Hematopoietic multipotent progenitor cell treated with erythropoietin and hydrocortisone succinate and interleukin-3 and kit ligand, for 4 days (in vitro differentiated cells): ENCODE data around the gene EXOC2.

Experiments
- DNase-seq: peaks from one replicate; pipeline ENCODE4 v3.0.0-alpha.2; 2015

Gene EXOC2, protein sequence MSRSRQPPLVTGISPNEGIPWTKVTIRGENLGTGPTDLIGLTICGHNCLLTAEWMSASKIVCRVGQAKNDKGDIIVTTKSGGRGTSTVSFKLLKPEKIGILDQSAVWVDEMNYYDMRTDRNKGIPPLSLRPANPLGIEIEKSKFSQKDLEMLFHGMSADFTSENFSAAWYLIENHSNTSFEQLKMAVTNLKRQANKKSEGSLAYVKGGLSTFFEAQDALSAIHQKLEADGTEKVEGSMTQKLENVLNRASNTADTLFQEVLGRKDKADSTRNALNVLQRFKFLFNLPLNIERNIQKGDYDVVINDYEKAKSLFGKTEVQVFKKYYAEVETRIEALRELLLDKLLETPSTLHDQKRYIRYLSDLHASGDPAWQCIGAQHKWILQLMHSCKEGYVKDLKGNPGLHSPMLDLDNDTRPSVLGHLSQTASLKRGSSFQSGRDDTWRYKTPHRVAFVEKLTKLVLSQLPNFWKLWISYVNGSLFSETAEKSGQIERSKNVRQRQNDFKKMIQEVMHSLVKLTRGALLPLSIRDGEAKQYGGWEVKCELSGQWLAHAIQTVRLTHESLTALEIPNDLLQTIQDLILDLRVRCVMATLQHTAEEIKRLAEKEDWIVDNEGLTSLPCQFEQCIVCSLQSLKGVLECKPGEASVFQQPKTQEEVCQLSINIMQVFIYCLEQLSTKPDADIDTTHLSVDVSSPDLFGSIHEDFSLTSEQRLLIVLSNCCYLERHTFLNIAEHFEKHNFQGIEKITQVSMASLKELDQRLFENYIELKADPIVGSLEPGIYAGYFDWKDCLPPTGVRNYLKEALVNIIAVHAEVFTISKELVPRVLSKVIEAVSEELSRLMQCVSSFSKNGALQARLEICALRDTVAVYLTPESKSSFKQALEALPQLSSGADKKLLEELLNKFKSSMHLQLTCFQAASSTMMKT

DNA sequence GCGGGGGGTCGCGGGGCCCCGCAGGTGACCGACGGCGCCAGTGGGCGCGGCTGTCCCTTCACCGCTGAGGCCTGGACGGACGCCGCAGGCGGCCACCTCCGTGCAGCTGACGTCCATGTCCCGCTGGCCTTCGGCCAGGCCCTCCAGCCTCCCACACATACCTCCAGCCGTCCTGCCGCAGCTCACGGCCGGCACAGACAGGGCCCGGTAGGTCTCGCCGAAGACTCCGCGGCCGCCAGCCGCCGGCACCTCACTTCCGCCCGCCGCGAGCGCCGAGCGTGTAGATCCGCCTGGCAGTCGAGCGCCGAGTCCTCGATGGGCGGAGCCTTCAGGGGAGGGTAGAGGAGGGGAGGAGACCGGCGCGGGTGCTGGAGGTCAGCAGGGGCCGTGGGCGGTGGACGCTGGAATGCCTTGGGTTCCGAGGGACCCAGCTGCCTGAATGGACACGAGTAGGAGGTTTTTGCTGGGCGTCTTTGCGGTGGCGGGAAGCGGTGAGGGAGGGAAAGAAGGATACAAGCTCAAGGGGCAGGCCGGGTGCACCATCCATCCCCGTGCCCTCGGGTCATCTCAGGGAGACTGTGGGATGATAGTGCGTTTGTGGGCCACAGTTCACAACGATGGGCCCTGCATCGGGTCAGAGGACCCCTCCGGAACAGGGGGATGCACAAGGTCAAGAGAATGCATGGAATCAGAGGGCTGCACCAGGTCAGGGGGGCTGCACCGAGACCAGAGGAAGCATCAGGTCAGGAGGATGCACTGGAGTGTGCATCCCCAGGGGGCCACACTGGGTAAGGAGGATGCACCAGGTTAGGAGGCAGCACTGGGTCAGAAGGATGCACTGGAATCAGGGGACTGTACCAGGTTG, at the start of gene EXOC2:
Gene EXOC2 (minus strand): TSS at position 282 of the 865 bp plus-strand sequence. CDS start 55,321 bp downstream, outside the sequence.
- DNase-seq: peak; percentile 92

DNA sequence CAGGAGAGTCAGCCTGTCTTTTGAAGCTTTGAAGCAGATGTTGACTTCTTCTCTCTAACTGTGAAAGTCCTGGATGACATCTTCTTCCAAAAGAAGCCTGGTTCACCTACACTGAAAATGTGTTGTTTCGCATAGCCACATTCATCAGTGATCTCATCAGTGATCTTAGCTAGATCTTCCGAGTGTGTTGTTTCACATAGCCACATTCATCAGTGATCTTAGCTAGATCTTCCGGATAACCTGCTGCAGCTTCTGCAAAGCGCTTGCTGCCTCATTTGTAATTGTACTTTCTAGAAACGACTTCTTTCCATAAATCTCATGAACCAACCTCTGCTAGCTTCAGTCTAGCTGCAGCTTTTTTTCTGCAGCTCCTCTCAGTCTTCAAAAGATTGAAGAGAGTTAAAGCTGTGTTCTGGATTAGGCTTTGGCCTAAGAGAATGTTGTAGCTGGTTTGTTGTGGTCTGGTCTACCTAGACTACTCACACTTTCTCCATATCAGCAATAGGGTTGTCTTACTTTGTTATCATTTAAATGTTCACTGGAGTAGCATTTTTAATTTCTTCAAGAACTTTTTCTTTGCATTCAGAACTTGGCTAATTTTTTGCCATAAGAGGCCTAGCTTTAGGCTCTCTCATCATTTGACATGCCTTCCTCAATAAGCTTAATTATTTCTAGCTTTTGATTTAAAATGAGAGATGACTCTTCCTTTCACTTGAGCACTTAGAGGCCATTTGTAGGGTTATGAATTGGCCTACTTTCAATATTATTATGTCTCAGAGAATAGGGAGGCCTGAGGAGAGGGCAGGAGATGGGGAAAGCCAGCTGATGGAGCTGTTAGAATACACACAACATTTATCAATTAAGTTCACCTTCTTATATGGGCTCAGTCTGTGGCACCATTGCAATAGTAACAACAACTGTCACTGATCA, 48.7 kb upstream of the EXOC2 start:
- no peak for DNase-seq

DNA sequence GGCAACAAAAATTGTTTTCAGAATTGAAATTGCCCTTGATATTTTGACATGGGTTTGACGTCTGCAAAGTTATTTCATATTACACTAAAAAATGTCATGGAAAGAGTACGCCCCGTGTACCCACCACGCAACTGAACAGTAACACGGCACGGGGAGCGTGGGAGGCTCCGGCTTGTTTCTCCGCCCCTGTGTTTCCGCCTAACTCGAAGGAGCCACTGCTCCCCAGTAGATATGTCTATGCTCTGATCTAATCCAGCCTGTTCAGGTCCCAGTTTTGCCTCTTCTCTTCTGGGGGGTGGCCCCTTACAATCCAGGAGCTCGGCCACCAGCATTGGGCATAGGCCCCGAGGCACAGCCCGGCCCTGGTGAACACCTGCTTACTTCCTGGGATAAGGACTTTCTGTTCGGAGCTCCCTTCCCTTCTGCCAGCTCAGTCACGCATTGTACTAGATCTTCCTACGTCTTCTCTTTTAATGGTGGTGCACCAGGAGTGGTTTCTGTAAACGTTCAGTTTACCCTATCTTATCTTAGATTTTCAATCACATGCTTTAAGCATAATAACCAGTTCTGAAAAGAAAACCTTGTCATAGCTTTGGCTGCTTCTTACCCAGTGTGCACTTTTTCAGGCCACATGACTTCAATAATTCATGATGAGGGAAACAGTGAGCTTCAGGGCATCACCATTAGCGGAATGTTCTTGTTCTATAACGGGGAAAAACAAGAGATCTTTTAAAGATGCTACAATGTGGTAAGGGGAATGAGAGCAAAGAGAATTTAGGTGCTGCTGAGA, 43.9 kb upstream of the EXOC2 start:
- peak; percentile 17 for DNase-seq

DNA sequence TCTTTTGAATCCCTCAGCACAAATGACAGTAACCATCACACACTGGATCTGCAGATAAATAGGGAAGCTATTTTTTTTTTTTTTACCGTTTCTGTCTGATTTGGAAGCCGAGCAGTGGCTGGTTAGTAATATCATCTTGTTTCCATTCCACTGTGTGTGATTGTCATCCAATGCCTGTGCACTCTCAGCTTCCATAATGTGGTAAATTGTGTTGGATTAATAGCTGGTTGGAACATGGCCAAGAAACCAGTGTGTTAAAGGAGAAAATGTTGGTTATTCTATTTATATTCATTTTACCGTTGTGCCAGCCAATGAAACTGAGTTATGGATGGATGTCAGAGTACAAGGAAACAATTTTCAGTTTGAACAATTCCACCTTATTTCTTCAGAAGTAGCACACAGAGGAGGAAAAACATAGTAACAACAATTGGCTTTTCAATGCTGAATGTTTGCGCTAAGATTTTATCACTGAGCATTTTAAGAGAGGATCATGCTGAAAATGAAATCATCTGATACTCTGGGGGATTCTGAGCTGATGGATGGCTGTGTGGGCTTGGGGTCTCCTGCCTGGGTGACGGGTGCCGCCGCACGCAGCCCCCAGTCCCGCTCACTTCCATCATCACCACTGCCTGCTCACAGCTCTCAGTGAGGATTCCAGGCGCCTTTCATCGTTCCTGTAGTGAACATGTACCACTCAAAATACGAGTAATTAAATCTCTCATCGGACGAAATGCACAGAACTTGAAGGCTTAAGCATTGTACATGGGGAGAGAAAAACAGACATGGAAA, 40.7 kb upstream of the EXOC2 start:
- DNase-seq: no peak

DNA sequence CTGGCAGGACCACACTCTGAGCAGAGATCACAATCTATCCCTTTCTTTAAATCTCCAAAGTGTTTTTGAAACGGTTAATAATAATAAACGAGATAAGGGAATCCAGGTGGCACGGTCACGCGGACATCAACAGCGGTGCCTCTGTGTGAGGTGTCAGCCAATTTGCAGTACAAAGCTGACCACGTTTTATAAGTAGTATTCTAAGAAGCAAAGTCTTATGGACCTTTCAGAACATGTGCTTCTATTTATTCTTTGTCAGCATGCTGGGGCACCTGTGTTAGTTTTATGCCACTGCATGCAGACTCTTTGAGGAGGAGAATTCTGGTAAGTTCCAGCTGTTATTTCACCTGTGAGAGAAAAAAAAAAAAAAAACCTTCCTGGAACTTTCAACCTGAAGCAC, 39.0 kb upstream of the EXOC2 start:
- DNase-seq: no peak

DNA sequence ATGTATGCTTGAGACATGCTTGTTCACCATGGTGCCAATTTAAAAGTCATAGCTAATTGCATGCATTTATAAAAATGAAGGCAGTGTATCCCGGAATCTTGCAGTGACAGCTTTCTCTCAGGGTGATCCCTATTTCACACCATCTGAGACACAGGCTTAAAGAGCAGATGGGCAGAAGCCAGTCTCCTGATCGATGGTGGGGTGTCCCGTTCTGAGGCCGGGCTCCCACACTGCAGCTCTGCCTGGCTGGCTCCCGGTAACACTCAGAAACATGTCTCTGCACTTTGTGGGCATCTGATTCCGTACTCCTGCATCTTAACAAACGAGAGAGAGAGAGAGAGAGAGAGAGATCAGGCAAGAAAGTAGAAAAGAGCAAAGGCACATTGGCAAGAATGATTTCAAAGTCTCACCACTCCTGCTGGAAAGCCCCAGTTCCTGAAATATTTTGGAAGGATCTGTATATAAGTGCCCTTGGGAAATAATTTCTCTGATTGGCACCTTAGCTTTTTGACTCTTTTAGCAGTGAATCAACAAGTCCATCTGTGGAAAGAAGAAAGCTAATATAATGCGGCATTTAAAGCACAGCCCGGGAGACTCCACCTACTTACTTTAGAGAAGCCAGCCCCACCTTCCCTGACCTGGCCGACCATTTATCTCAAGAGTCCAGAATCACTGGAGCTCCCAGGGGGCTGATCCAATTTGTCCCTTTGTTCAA, 36.8 kb upstream of the EXOC2 start:
- no peak for DNase-seq

DNA sequence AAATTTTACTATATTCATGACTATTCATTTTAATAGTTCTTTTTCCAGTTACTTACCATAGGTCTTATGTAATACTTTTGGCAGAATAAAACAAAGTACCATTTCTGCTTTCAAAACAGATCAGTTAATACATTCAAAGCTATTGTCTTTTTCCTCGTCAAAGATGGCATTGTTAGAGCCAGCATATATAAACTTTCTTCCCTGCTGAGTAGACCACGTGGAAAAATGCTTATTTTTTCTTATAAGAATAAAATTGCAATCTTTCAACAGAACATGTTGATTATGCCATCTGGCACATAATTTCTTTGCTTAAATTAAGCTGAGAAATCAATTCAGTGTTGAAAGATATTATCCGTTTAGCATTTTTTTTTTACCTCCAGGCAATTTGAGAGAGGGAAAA, 34.9 kb upstream of the EXOC2 start:
- DNase-seq: no peak

DNA sequence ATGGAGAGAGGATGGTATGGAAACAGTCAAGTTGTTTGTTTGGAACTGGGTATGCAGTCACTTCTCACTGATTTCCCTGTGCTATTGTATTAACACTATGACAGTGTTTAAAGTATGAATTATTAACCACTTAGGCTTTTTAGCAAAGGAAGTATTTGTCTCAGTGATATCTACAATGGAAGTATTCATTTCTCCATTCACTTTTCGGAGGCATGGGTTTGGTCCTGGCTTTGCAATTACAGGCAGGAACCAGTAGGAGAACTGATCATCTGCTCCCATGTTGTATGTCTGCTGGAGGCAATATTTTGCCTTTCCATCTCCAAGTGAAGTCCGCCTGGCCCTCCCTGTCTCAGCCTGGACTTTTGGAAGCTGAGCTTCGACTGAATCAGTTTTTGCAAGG, 30.6 kb upstream of the EXOC2 start:
- no peak for DNase-seq

DNA sequence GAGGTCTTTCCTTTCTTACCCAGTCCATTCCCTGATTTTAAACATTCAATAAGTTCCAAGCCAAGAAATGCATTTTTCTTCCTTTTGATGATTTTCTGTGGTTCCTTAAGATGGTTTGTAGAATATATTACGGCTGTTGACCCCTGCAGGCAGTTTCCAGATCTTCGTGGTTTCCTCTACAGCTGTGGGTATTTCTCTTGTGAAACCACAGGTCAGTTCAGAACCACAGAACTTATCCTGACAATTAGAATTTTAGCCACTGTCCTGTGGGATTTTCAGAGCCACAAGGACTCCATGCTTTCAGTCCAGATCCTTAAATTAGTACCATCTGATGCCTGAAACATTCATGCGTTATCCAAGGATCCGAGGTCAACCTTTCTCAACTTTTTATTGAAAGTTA, 29.7 kb upstream of the EXOC2 start:
- DNase-seq: peak; percentile 42

DNA sequence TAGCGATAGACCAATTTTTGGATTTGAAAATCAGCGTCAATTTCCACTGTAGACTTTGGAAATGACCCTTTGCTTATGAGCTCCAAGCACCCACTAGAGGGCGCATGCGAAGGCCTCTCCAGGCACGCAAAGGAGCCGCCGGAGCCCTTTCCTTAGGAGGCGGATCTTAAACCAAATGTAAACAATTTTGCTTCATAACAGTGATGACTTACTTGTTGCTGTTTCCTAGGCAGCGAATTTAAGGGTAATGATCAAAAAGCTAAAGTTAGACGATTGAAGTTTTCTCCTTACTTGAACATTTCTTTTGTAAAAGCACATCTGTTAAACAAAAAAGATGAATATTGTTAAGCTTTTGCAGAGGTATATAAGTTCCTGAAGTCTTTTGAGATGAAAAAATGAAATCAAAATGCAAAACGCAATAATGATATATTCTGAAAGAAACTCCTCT, 29.2 kb upstream of the EXOC2 start:
- peak; percentile 90 for DNase-seq

DNA sequence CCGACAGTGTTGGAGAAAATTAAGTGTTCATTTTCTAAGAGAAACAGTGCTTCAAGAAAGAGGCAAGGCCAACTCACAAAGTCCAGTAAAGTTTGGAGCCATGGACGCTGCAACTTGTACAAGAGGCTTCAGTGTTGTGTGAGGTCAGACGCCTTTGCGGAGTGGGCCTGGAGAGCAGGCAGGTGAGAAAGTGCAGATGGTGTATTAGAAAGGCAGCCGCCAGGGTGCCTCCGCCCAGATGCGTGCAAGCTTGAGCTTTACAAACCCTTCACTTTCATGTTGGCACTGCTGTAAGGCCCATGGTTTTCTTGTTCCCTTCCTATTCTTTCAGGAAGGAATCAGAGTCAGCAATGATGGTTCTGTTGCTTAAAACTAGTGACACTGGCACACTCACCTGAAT, 25.4 kb upstream of the EXOC2 start:
- DNase-seq: no peak

DNA sequence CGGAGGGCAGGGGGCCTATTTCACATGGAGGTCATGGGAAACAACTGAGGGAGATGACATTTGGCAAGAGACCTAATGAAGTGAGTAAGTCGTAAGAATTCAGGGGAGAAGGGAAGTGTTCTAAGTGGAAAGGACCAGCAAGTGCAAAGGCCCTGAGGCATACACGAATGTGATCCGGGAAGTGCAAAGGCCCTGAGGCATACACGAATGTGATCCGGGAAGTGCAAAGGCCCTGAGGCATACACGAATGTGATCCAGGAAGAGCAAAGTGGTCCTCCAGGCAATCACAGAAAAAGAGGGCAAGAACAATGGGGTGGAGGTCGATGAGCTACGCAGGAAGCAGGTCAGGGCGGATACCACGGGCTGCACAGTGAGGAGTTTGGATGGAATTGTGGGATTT, 24.2 kb upstream of the EXOC2 start:
- DNase-seq: no peak

DNA sequence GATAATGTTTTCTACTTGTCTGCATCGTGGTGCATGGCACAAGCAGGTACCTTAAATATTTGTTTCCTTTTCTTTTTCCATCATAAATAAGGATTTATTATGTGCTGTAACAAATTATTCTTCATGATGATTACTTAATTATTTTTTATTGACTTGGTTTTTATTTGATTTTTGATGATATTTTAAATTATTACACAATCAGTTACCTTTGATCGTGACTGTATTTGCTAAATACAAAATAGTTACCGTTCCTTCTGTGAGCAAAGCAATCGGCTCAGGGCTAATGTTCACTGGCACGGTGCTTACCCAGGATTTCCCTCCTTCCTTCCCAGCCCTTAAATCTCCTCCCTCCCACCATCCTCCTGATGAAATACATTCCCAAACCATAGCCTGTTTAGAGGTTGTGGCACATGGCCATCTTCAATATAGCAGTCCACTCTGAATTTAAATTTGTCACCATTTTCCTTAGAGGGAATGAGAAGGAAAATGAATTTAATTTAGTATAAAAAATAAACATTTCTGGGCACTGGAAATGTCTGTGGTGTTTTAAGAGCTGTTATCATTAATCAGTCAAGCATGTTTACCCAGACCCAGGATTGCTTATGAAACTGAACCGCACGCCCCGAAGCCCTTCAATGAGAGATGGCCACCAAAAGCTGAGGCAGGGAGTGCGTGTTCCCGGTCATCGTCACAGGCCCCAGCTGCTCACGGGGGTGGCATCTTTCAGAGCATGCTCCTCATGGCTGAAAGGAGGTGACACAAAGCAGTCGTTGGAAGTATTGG, 23.0 kb upstream of the EXOC2 start:
- DNase-seq: no peak

DNA sequence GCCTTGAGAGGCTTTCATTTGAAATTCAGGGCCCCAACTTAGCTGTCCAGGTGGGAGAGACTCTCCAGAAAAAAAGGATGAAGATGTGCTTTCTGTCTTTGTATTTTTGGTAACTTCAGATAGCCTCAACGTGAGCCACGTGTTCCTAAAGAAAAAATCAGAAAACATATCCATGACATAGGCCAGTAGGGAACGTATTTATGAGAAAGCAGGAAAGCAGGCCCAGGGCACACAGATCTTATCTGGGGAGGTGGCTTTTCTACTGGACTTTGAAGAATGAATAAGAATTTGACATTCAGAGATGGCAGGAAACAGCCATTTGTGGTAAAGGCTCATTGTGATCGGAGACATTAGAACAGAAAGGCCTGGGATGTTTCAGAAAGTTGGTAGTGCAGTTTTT, 21.2 kb upstream of the EXOC2 start:
- DNase-seq: no peak

DNA sequence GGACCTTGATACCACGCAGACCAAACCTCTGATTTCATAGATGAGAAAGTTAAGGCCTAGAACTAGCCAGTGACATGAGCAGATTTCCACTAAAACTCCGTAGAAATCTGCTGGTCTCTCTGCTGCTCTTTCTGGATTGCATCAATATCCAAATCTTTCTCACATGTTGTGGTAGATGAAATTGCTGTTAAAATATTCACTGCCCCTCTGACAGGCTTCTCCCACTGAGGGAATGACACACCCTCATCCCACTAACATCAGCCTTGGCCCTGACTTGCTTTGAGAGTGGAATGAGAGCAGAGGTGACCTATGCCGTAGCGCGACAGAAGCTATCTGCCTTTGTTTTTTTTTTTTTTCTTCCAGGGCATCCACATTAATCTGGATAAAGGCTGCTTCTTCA, 20.4 kb upstream of the EXOC2 start:
- no peak for DNase-seq

DNA sequence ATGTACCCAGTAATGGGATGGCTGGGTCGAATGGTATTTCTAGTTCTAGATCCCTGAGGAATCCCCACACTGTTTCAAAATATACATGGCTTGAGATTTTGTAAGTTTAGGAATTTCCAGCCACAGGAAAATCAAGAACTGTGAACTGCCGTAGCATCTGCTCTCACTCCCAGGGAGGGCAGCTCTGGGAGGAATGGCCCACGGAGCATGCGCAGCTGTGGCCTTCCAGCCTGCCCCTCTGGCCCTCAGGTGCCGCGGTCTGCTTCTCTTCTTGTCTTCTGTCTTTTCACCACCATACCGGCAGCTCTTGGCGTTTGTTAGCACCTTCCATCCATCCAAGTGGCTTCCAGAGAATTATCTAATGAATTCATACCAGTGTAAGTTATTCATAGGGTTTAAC, 19.9 kb upstream of the EXOC2 start:
- no peak for DNase-seq

DNA sequence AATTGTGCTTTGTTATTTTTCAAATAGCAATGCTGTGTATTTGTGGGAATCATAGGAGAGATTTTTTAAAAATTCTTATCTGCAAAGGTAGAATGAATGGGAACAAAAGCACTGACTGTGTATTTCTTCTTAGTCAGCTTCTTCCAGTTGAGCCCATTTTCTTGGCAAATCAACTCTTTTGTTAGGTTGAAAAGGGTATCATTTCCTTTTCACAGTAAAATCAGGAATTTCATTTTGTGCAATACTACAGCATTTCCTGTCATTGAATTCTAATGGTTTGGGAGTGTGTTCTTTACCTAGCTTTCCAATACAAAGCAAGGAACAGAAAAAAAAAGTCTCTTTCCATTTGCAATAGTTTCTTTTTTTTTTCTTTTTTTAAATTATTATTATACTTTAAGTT, 19.0 kb upstream of the EXOC2 start:
- DNase-seq: no peak
